Endodermal cell (in vitro differentiated cells): ENCODE measurements around the gene DLL1. TPM values are rescaled to one million over a fixed set of nuclear protein-coding genes. Genes with fewer than 3 reads are reported as not detected.

Experiments
- DNase-seq: peaks from one replicate; pipeline ENCODE4 v3.0.0-alpha.2; 2017
- H3K27ac ChIP-seq: 2 replicates; pipeline ENCODE4 v1.5.1; 2013; ENCODE audit warnings: mild to moderate bottlenecking, low read depth, low read length, moderate library complexity
- H3K27me3 ChIP-seq: 2 replicates; pipeline ENCODE4 v1.6.1; 2013; ENCODE audit warnings: mild to moderate bottlenecking, low read length, moderate library complexity; ENCODE audit not compliant: insufficient read depth, control insufficient read depth, poor library complexity, severe bottlenecking
- H3K36me3 ChIP-seq: 2 replicates; pipeline ENCODE4 v1.7.0; 2013; ENCODE audit warnings: mild to moderate bottlenecking, low read length, moderate library complexity; ENCODE audit not compliant: control insufficient read depth, insufficient read depth
- H3K4me1 ChIP-seq: one replicate; pipeline ENCODE4 v1.7.0; 2013; ENCODE audit warnings: low read length; ENCODE audit not compliant: control insufficient read depth, insufficient read depth
- H3K4me3 ChIP-seq: 2 replicates; pipeline ENCODE4 v1.5.1; 2013; ENCODE audit warnings: mild to moderate bottlenecking, low read length, moderate library complexity
- H3K9ac ChIP-seq: 2 replicates; pipeline ENCODE4 v1.6.1; 2013; ENCODE audit warnings: mild to moderate bottlenecking, low read length, moderate library complexity; ENCODE audit not compliant: poor library complexity, severe bottlenecking; ENCODE audit errors: extremely low read depth
- H3K9me3 ChIP-seq: 2 replicates; pipeline ENCODE4 v1.6.1; 2013; ENCODE audit warnings: mild to moderate bottlenecking, low read length, moderate library complexity; ENCODE audit not compliant: control insufficient read depth
- H3K27ac Mint-ChIP-seq: 2 replicates; pipeline ENCODE4 v1.8.0; 2020; ENCODE audit warnings: mixed read lengths
- H3K27me3 Mint-ChIP-seq: 2 replicates; pipeline ENCODE4 v1.8.0; 2021; ENCODE audit warnings: mild to moderate bottlenecking, mixed read lengths; ENCODE audit not compliant: insufficient read depth
- H3K36me3 Mint-ChIP-seq: 2 replicates; pipeline ENCODE4 v1.8.0; 2020; ENCODE audit warnings: low read depth, mixed read lengths
- H3K4me1 Mint-ChIP-seq: 2 replicates; pipeline ENCODE4 v1.8.0; 2020; ENCODE audit warnings: mixed read lengths
- H3K4me3 Mint-ChIP-seq: 2 replicates; pipeline ENCODE4 v1.8.0; 2020; ENCODE audit warnings: mild to moderate bottlenecking, moderate library complexity, mixed read lengths
- H3K9me3 Mint-ChIP-seq: 2 replicates; pipeline ENCODE4 v1.8.0; 2020; ENCODE audit warnings: mild to moderate bottlenecking, mixed read lengths
- CTCF ChIP-seq: fragments of 200-600 bp; sonication (generic); conservative IDR thresholded peaks from 2 replicates; pipeline ENCODE4 v1.5.0; 2021; ENCODE audit warnings: antibody characterized with exemption, mild to moderate bottlenecking
- WGBS, 2 experiments: methylation state at CpG; one replicate each; pipeline versions ENCODE4 v1.1.5 to v1.1.7; 2013; ENCODE audit warnings: missing lambda C conversion rate in 2 of 2, mixed read lengths in 1 of 2; ENCODE audit not compliant: insufficient coverage in 1 of 2, insufficient read length in 1 of 2; 5-methylcytosine and 5-hydroxymethylcytosine counted together
- total RNA-seq, 2 donors: library from RNA; stranded (reverse); fragmentation: NEBNext Ultra II Directional in 1 of 2; extraction: Animal tissue kit (Norgen Biotek cat#: 25700) in 1 of 2; gene quantifications; 2 replicates in 1 of 2; 3 replicates in 1 of 2; pipeline ENCODE4 v1.2.1, GENCODE V29; 2021

DLL1 gene
- total RNA-seq, 2 donors from 2014 or later, result 3.1 to 3.6 TPM

- H3K4me1 Mint-ChIP-seq, result peaks cover 32% of the 10 kb centered on the region
- H3K4me3 Mint-ChIP-seq, result no peak overlapping the region
- WGBS, 2 experiments, result 88 to 90% methylated on average over 13 to 17 of the region's 17 CpGs
- H3K9me3 Mint-ChIP-seq, result no peaks in the 10 kb centered on the region
- Histone ChIP-seq H3K9me3 (no peaks in the 10 kb centered on the region), H3K27ac (peak overlapping the region; percentile 9), H3K4me3 (no peak overlapping the region), H3K4me1 (peaks cover 8% of the 10 kb centered on the region), H3K36me3 (no peaks in the 10 kb centered on the region), H3K9ac (no peak overlapping the region), H3K27me3 (no peaks in the 10 kb centered on the region)
- peaks cover 26% of the 10 kb centered on the region for H3K27me3 Mint-ChIP-seq
- H3K36me3 Mint-ChIP-seq, result no peaks in the 10 kb centered on the region
- H3K27ac Mint-ChIP-seq, result no peak overlapping the region
- no peak for TF ChIP-seq CTCF
- no peak for DNase-seq
Observed at GRCh38 chr6:170269846-170270541, 20.9 kb downstream of the DLL1 start.

GRCh38 chr6:170269151-170269845 lies 21.6 kb downstream of the DLL1 start:
- H3K4me1 Mint-ChIP-seq, result peaks cover 32% of the 10 kb centered on the region
- Histone ChIP-seq H3K27ac (peak overlapping the region; percentile 9), H3K4me3 (no peak overlapping the region), H3K9me3 (no peaks in the 10 kb centered on the region), H3K27me3 (no peaks in the 10 kb centered on the region), H3K36me3 (no peaks in the 10 kb centered on the region), H3K9ac (no peak overlapping the region), H3K4me1 (peaks cover 8% of the 10 kb centered on the region)
- no peak overlapping the region for H3K27ac Mint-ChIP-seq
- H3K4me3 Mint-ChIP-seq, result no peak overlapping the region
- H3K9me3 Mint-ChIP-seq, result no peaks in the 10 kb centered on the region
- DNase-seq, result peak; percentile 88
- no peak for TF ChIP-seq CTCF
- 71 to 77% methylated on average over 10 to 22 of the region's 22 CpGs for WGBS, 2 experiments
- no peaks in the 10 kb centered on the region for H3K36me3 Mint-ChIP-seq
- peaks cover 25% of the 10 kb centered on the region for H3K27me3 Mint-ChIP-seq

- no peaks in the 10 kb centered on the region for H3K27me3 ChIP-seq
- no peak for TF ChIP-seq CTCF
- 86 to 90% methylated on average over 10 to 22 of the region's 22 CpGs for WGBS, 2 experiments
- H3K4me3 ChIP-seq, result no peak overlapping the region
- no peak overlapping the region for H3K9ac ChIP-seq
- Mint-ChIP-seq H3K36me3 (no peaks in the 10 kb centered on the region), H3K27me3 (peaks cover 22% of the 10 kb centered on the region), H3K4me3 (no peak overlapping the region), H3K4me1 (peaks cover 33% of the 10 kb centered on the region), H3K27ac (no peak overlapping the region), H3K9me3 (no peaks in the 10 kb centered on the region)
- no peaks in the 10 kb centered on the region for H3K9me3 ChIP-seq
- H3K36me3 ChIP-seq, result no peaks in the 10 kb centered on the region
- peaks cover 8% of the 10 kb centered on the region for H3K4me1 ChIP-seq
- no peak overlapping the region for H3K27ac ChIP-seq
- DNase-seq, result peak; percentile 78
Observed at GRCh38 chr6:170268216-170269129, 22.4 kb downstream of the DLL1 start.
